ENCODE data around the gene TANGO6. TPM values are rescaled to one million over a fixed set of nuclear protein-coding genes. Genes with fewer than 3 reads are reported as not detected.

The TANGO6 gene
- total RNA-seq, 1 experiment from 2014 or later = 19.9 TPM

GRCh38 chr16:69130461-69130860 lies 287.1 kb downstream of the TANGO6 start:
- in situ Hi-C loops (cut with HindIII; ENCODE audit: low pct_unique_long_range_greater_than_20kb, low sequenced_read_pairs) = no loop called here
- DNase-seq (ENCODE audit: low read depth, low spot score) = no peak

GRCh38 chr16:69131167-69131838 lies 288.0 kb downstream of the TANGO6 start:
- in situ Hi-C loops (cut with HindIII; ENCODE audit: low pct_unique_long_range_greater_than_20kb, low sequenced_read_pairs) = no loop called here
- peak; percentile 40 for DNase-seq (ENCODE audit: low read depth, low spot score)

- in situ Hi-C loops (cut with HindIII; ENCODE audit: low pct_unique_long_range_greater_than_20kb, low sequenced_read_pairs) = no loop called here
- peak; percentile 79 for DNase-seq (ENCODE audit: low read depth, low spot score)
Measured at GRCh38 chr16:69131839-69132423, 288.6 kb downstream of the TANGO6 start.

- in situ Hi-C loops (cut with HindIII; ENCODE audit: low pct_unique_long_range_greater_than_20kb, low sequenced_read_pairs) = no loop called here
- peak; percentile 79 for DNase-seq (ENCODE audit: low read depth, low spot score)
Measured at GRCh38 chr16:69132424-69133252, 289.3 kb downstream of the TANGO6 start, which contains the start of the genes CHTF8 and UTP4. CHTF8 (minus strand) TSS chr16:69132588; CDS start chr16:69121458, 11,130 bp downstream. UTP4 (plus strand) TSS chr16:69132649; CDS start chr16:69133460, 811 bp downstream.

GRCh38 chr16:69133373-69133954 lies 290.1 kb downstream of the TANGO6 start:
- in situ Hi-C loops (cut with HindIII; ENCODE audit: low pct_unique_long_range_greater_than_20kb, low sequenced_read_pairs) = no loop called here
- DNase-seq (ENCODE audit: low read depth, low spot score) = no peak

Small RNA genes within 50 kb of the gene (small RNA-seq; reads per million reads assigned to genes)
- gene RF00019 (0 reads per million in 2 experiments), gene RF00066 (0 reads per million in 2 experiments), gene RNU6-898P (0 reads per million in 2 experiments)

Other genes with a start within 250 kb of the TANGO6 start
- gene CDH3, start 198.2 kb upstream of the TANGO6 start, total RNA-seq (2014; rRNA removed; shearing (Covaris generic)) = 0.55 TPM in 1 of 2 replicates, not detected in the other
- gene CDH1, start 106.2 kb upstream of the TANGO6 start, total RNA-seq (2014; rRNA removed; shearing (Covaris generic)) = 5.4 and 6.0 TPM in 2 replicates

Measured in SK-MEL-5 (cell line).